K562 treated with DMSO at 1 percent for 48 hours (cell line): Measurements from ENCODE around the gene INTS6. TPM values are rescaled to one million over a fixed set of nuclear protein-coding genes. Genes with fewer than 3 reads are reported as not detected.

Experiments used
- total RNA-seq: library from RNA; unstranded; fragments of 300-600 nt; gene quantifications from 2 replicates; pipeline ENCODE4 v1.2.3, GENCODE V29; 2022; ENCODE audit warnings: low replicate concordance; ENCODE audit errors: extremely low read depth

The INTS6 gene
- total RNA-seq: not detected in 2 replicates

GRCh38 chr13:51452361-51453206 lies at the start of gene INTS6:
INTS6 (minus strand) TSS chr13:51453036; CDS start chr13:51452525, 511 bp downstream.

GRCh38 chr13:51339354-51339753 lies 113.5 kb downstream of the INTS6 start, which contains the start of gene SERPINE3:
SERPINE3 (plus strand) TSS chr13:51339691; CDS start chr13:51341092, 1,401 bp downstream.

Other genes with a start within 250 kb of the INTS6 start
- not detected in 2 replicates for gene FAM124A, start 230.6 kb downstream of the INTS6 start, total RNA-seq
- gene SERPINE3, start 113.3 kb downstream of the INTS6 start, total RNA-seq: not detected in 2 replicates
- gene WDFY2, start 131.4 kb upstream of the INTS6 start, total RNA-seq: not detected in 2 replicates